H1 (cell line): ENCODE results near the gene SH3GL1.
"Not testable (repeated sequence)": the region's sequence is repeated elsewhere in the genome, so short reads cannot be mapped to it uniquely, and the experiment has no call there.

ENCODE experiments used
- CTCF ChIP-seq, 3 experiments: IDR thresholded peaks; 1 replicate in 2 of 3; 2 replicates in 1 of 3; pipeline versions ENCODE4 v1.5.1 to v1.6.1; 2011; ENCODE audit warnings: low read length in 3 of 3, mild to moderate bottlenecking in 3 of 3, inconsistent platforms in 2 of 3, low read depth in 1 of 3, moderate library complexity in 1 of 3; ENCODE audit not compliant: insufficient read depth in 1 of 3; ENCODE audit errors: control extremely low read depth in 1 of 3
- GABPA ChIP-seq: IDR thresholded peaks from 2 replicates; pipeline ENCODE4 v1.6.1; 2011; ENCODE audit warnings: mild to moderate bottlenecking, low read length, moderate library complexity, borderline replicate concordance; ENCODE audit not compliant: insufficient read depth
- MAFK ChIP-seq: IDR thresholded peaks from 2 replicates; pipeline ENCODE4 v1.6.1; 2012; ENCODE audit warnings: low read depth, mild to moderate bottlenecking, improper control_type of control experiment, low read length
- MAX ChIP-seq: IDR thresholded peaks from 2 replicates; pipeline ENCODE4 v1.6.1; 2012; ENCODE audit warnings: inconsistent platforms
- NANOG ChIP-seq: IDR thresholded peaks from 2 replicates; pipeline ENCODE4 v1.6.1; 2011; ENCODE audit warnings: low read length, low read depth, mild to moderate bottlenecking, inconsistent platforms; ENCODE audit not compliant: insufficient read depth, poor library complexity, severe bottlenecking
- SUZ12 ChIP-seq: fragments of 200-600 bp; sonication (generic); IDR thresholded peaks from 2 replicates; pipeline ENCODE4 v1.6.1; 2012; ENCODE audit warnings: mild to moderate bottlenecking, inconsistent platforms, low read length, moderate library complexity, mixed read lengths
- TBP ChIP-seq: IDR thresholded peaks from 2 replicates; pipeline ENCODE4 v1.6.1; 2011; ENCODE audit warnings: low read depth, low read length, improper control_type of control experiment

GRCh38 chr19:4328991-4329681 lies 71.2 kb downstream of the SH3GL1 start:
- TF ChIP-seq GABPA; MAFK; CTCF (IDR thresholded peaks at IDR 0.05; ENCODE audit: control extremely low read depth in 1 of 3, insufficient read depth in 1 of 3, low read depth in 1 of 3, low read length in 3 of 3); TBP; NANOG; MAX; SUZ12: not testable (repeated sequence)
